IgD-negative memory B cell (primary cell): ENCODE measurements around the gene RIMBP2. TPM values are rescaled to one million over a fixed set of nuclear protein-coding genes. Genes with fewer than 3 reads are reported as not detected.

Experiments
- H3K27ac Mint-ChIP-seq, 3 donors: one replicate each; pipeline ENCODE4 v1.8.0; 2020 to 2022; ENCODE audit warnings: mild to moderate bottlenecking in 3 of 3, mixed read lengths in 3 of 3, moderate library complexity in 1 of 3
- H3K27me3 Mint-ChIP-seq: one replicate; pipeline ENCODE4 v1.8.0; 2021; ENCODE audit warnings: mixed read lengths
- H3K36me3 Mint-ChIP-seq: one replicate; pipeline ENCODE4 v1.8.0; 2020; ENCODE audit warnings: mild to moderate bottlenecking, mixed read lengths
- H3K4me1 Mint-ChIP-seq, 3 donors: one replicate each; pipeline ENCODE4 v1.8.0; 2020 to 2022; ENCODE audit warnings: mixed read lengths in 3 of 3, mild to moderate bottlenecking in 1 of 3
- H3K4me3 Mint-ChIP-seq, 4 donors: one replicate each; pipeline ENCODE4 v1.8.0; 2020 to 2022; ENCODE audit warnings: mild to moderate bottlenecking in 4 of 4, mixed read lengths in 4 of 4, moderate library complexity in 3 of 4
- H3K9me3 Mint-ChIP-seq, 3 donors: one replicate each; pipeline ENCODE4 v1.8.0; 2020 to 2021; ENCODE audit warnings: mixed read lengths in 3 of 3, mild to moderate bottlenecking in 1 of 3
- polyA plus RNA-seq: library from polyadenylated mRNA; unstranded; fragments of 300-500 nt; fragmentation: Illumina TruSeq; gene quantifications from one replicate; pipeline ENCODE4 v1.2.3, GENCODE V29; 2021

RIMBP2 gene
- polyA plus RNA-seq, 1 donor from 2014 or later = not detected

- Mint-ChIP-seq H3K9me3 (no peaks in the 10 kb centered on the region), H3K27ac (no peak overlapping the region), H3K36me3 (no peaks in the 10 kb centered on the region), H3K27me3 (peaks cover 4% of the 10 kb centered on the region), H3K4me1 (no peaks in the 10 kb centered on the region), H3K4me3 (no peak overlapping the region)
Observed at GRCh38 chr12:130639476-130640424, 76.3 kb downstream of the RIMBP2 start.

GRCh38 chr12:130636370-130636769 lies 79.7 kb downstream of the RIMBP2 start:
- Mint-ChIP-seq H3K4me3 (no peak overlapping the region), H3K36me3 (no peaks in the 10 kb centered on the region), H3K27me3 (peaks cover 4% of the 10 kb centered on the region), H3K4me1 (no peaks in the 10 kb centered on the region), H3K9me3 (no peaks in the 10 kb centered on the region), H3K27ac (no peak overlapping the region)

GRCh38 chr12:130634866-130635265 lies 81.2 kb downstream of the RIMBP2 start:
- no peaks in the 10 kb centered on the region for H3K4me1 Mint-ChIP-seq
- no peak overlapping the region for H3K4me3 Mint-ChIP-seq
- peaks cover 0 to 8% (median 2%) of the 10 kb centered on the region in 3 donors for H3K9me3 Mint-ChIP-seq
- H3K36me3 Mint-ChIP-seq = no peaks in the 10 kb centered on the region
- H3K27ac Mint-ChIP-seq = no peak overlapping the region
- peaks cover 4% of the 10 kb centered on the region for H3K27me3 Mint-ChIP-seq

- H3K4me3 Mint-ChIP-seq = no peak overlapping the region
- H3K36me3 Mint-ChIP-seq = no peaks in the 10 kb centered on the region
- peaks cover 4% of the 10 kb centered on the region for H3K27me3 Mint-ChIP-seq
- no peaks in the 10 kb centered on the region for H3K4me1 Mint-ChIP-seq
- H3K9me3 Mint-ChIP-seq = peaks cover 0 to 8% (median 2%) of the 10 kb centered on the region in 3 donors
- no peak overlapping the region for H3K27ac Mint-ChIP-seq
Observed at GRCh38 chr12:130633771-130634170, 82.3 kb downstream of the RIMBP2 start.

- peaks cover 0 to 8% (median 2%) of the 10 kb centered on the region in 3 donors for H3K9me3 Mint-ChIP-seq
- peak overlapping the region in 1 of 3 donors; percentile 15 for H3K27ac Mint-ChIP-seq
- H3K27me3 Mint-ChIP-seq = no peaks in the 10 kb centered on the region
- H3K4me1 Mint-ChIP-seq = no peaks in the 10 kb centered on the region
- H3K36me3 Mint-ChIP-seq = no peaks in the 10 kb centered on the region
- H3K4me3 Mint-ChIP-seq = no peak overlapping the region
Observed at GRCh38 chr12:130632642-130633041, 83.5 kb downstream of the RIMBP2 start.

GRCh38 chr12:130628304-130628703 lies 87.8 kb downstream of the RIMBP2 start:
- Mint-ChIP-seq H3K4me3 (no peak overlapping the region), H3K27me3 (no peaks in the 10 kb centered on the region), H3K9me3 (peaks cover 0 to 8% (median 4%) of the 10 kb centered on the region in 3 donors), H3K4me1 (no peaks in the 10 kb centered on the region), H3K27ac (no peak overlapping the region), H3K36me3 (no peaks in the 10 kb centered on the region)

- no peaks in the 10 kb centered on the region for H3K4me1 Mint-ChIP-seq
- peaks cover 0 to 13% (median 4%) of the 10 kb centered on the region in 3 donors for H3K9me3 Mint-ChIP-seq
- H3K4me3 Mint-ChIP-seq = no peak overlapping the region
- no peaks in the 10 kb centered on the region for H3K27me3 Mint-ChIP-seq
- no peaks in the 10 kb centered on the region for H3K36me3 Mint-ChIP-seq
- no peak overlapping the region for H3K27ac Mint-ChIP-seq
Observed at GRCh38 chr12:130627175-130627574, 88.9 kb downstream of the RIMBP2 start.

GRCh38 chr12:130626601-130627000 lies 89.5 kb downstream of the RIMBP2 start:
- Mint-ChIP-seq H3K27me3 (no peaks in the 10 kb centered on the region), H3K36me3 (no peaks in the 10 kb centered on the region), H3K4me3 (no peak overlapping the region), H3K9me3 (peaks cover 1 to 16% (median 4%) of the 10 kb centered on the region in 3 donors), H3K4me1 (no peaks in the 10 kb centered on the region), H3K27ac (no peak overlapping the region)

GRCh38 chr12:130625201-130625600 lies 90.9 kb downstream of the RIMBP2 start:
- peaks cover 0 to 1% (median 0%) of the 10 kb centered on the region in 3 donors for H3K4me1 Mint-ChIP-seq
- H3K27me3 Mint-ChIP-seq = no peaks in the 10 kb centered on the region
- no peaks in the 10 kb centered on the region for H3K36me3 Mint-ChIP-seq
- peaks cover 1 to 8% (median 2%) of the 10 kb centered on the region in 3 donors for H3K9me3 Mint-ChIP-seq
- H3K27ac Mint-ChIP-seq = no peak overlapping the region
- H3K4me3 Mint-ChIP-seq = no peak overlapping the region

- Mint-ChIP-seq H3K9me3 (peaks cover 1 to 8% (median 2%) of the 10 kb centered on the region in 3 donors), H3K36me3 (no peaks in the 10 kb centered on the region), H3K4me3 (no peak overlapping the region), H3K27ac (no peak overlapping the region), H3K4me1 (peaks cover 0 to 1% (median 0%) of the 10 kb centered on the region in 3 donors), H3K27me3 (peaks cover 2% of the 10 kb centered on the region)
Observed at GRCh38 chr12:130622803-130623202, 93.3 kb downstream of the RIMBP2 start.

- Mint-ChIP-seq H3K4me1 (peaks cover 0 to 1% (median 0%) of the 10 kb centered on the region in 3 donors), H3K9me3 (peaks cover 1 to 8% (median 2%) of the 10 kb centered on the region in 3 donors), H3K27me3 (peaks cover 3% of the 10 kb centered on the region), H3K4me3 (no peak overlapping the region), H3K27ac (no peak overlapping the region), H3K36me3 (no peaks in the 10 kb centered on the region)
Observed at GRCh38 chr12:130621696-130622298, 94.3 kb downstream of the RIMBP2 start.

GRCh38 chr12:130620756-130621155 lies 95.3 kb downstream of the RIMBP2 start:
- Mint-ChIP-seq H3K4me1 (peaks cover 0 to 1% (median 0%) of the 10 kb centered on the region in 3 donors), H3K4me3 (no peak overlapping the region), H3K9me3 (peaks cover 1 to 8% (median 2%) of the 10 kb centered on the region in 3 donors), H3K36me3 (no peaks in the 10 kb centered on the region), H3K27ac (no peak overlapping the region), H3K27me3 (peaks cover 3% of the 10 kb centered on the region)

GRCh38 chr12:130620281-130620680 lies 95.8 kb downstream of the RIMBP2 start:
- Mint-ChIP-seq H3K27me3 (peaks cover 3% of the 10 kb centered on the region), H3K9me3 (peaks cover 0 to 8% (median 1%) of the 10 kb centered on the region in 3 donors), H3K4me3 (no peak overlapping the region), H3K27ac (no peak overlapping the region), H3K36me3 (no peaks in the 10 kb centered on the region), H3K4me1 (peaks cover 0 to 1% (median 0%) of the 10 kb centered on the region in 3 donors)

GRCh38 chr12:130619385-130620001 lies 96.6 kb downstream of the RIMBP2 start:
- H3K36me3 Mint-ChIP-seq = no peaks in the 10 kb centered on the region
- H3K9me3 Mint-ChIP-seq = peaks cover 0 to 8% (median 1%) of the 10 kb centered on the region in 3 donors
- H3K27me3 Mint-ChIP-seq = peaks cover 3% of the 10 kb centered on the region

GRCh38 chr12:130617219-130617618 lies 98.9 kb downstream of the RIMBP2 start:
- Mint-ChIP-seq H3K27me3 (peaks cover 3% of the 10 kb centered on the region), H3K36me3 (no peaks in the 10 kb centered on the region), H3K4me3 (no peak overlapping the region), H3K4me1 (peaks cover 0 to 1% (median 0%) of the 10 kb centered on the region in 3 donors), H3K9me3 (peaks cover 0 to 3% (median 1%) of the 10 kb centered on the region in 3 donors), H3K27ac (no peak overlapping the region)

More at GRCh38 chr12:130619385-130620001, 96.6 kb downstream of the RIMBP2 start:
- H3K4me1 Mint-ChIP-seq = peaks cover 0 to 1% (median 0%) of the 10 kb centered on the region in 3 donors
- H3K27ac Mint-ChIP-seq = no peak overlapping the region
- peak overlapping the region in 1 of 4 donors; percentile 29 for H3K4me3 Mint-ChIP-seq
